Neural cell (in vitro differentiated cells): ENCODE measurements around the gene INPP5E. TPM values are rescaled to one million over a fixed set of nuclear protein-coding genes. Genes with fewer than 3 reads are reported as not detected.

Experiments used
- H2AFZ ChIP-seq: fragments of 200-600, 300-800 bp; sonication (generic), shearing (Covaris generic); 2 replicates; pipeline ENCODE4 v1.6.0; 2014; ENCODE audit warnings: low read depth, mild to moderate bottlenecking, antibody characterized with exemption, low read length, moderate library complexity
- H3F3A ChIP-seq: fragments of 200-600 bp; shearing (Covaris generic); 2 replicates; pipeline ENCODE4 v1.6.1; 2016; ENCODE audit warnings: mild to moderate bottlenecking, moderate library complexity, mixed read lengths, antibody characterized with exemption, low read length; ENCODE audit not compliant: insufficient read depth, poor library complexity, severe bottlenecking
- H3K27ac ChIP-seq: fragments of 200-600, 300-800 bp; sonication (generic), shearing (Covaris generic); 2 replicates; pipeline ENCODE4 v1.5.1; 2014; ENCODE audit warnings: mild to moderate bottlenecking, low read length, moderate library complexity
- H3K27me3 ChIP-seq: fragments of 300-800, 200-600 bp; sonication (generic), shearing (Covaris generic); 2 replicates; pipeline ENCODE4 v1.6.0; 2014; ENCODE audit warnings: mild to moderate bottlenecking, low read depth, low read length, moderate library complexity; ENCODE audit not compliant: insufficient read depth
- H3K36me3 ChIP-seq: fragments of 300-800, 200-600 bp; sonication (generic), shearing (Covaris generic); 2 replicates; pipeline ENCODE4 v1.5.1; 2014; ENCODE audit warnings: mild to moderate bottlenecking, antibody characterized with exemption, low read length, moderate library complexity; ENCODE audit not compliant: insufficient read depth
- H3K4me2 ChIP-seq: fragments of 300-800, 200-600 bp; sonication (generic), shearing (Covaris generic); 2 replicates; pipeline ENCODE4 v1.6.0; 2014; ENCODE audit warnings: mild to moderate bottlenecking, low read length
- H3K4me3 ChIP-seq: fragments of 300-800, 200-600 bp; sonication (generic), shearing (Covaris generic); 2 replicates; pipeline ENCODE4 v1.5.1; 2014; ENCODE audit warnings: mild to moderate bottlenecking, low read length, moderate library complexity
- H3K79me2 ChIP-seq: fragments of 200-600 bp; shearing (Covaris generic); replicated peaks from 2 replicates; pipeline ENCODE4 v1.6.0; 2014; ENCODE audit warnings: mild to moderate bottlenecking, low read length, moderate library complexity; ENCODE audit not compliant: insufficient read depth
- H3K9ac ChIP-seq: fragments of 300-800, 200-600 bp; sonication (generic), shearing (Covaris generic); 2 replicates; pipeline ENCODE4 v1.6.1; 2016; ENCODE audit warnings: mild to moderate bottlenecking, low read length, mixed read lengths
- H3K9me2 ChIP-seq: fragments of 200-600 bp; shearing (Covaris generic); 2 replicates; pipeline ENCODE4 v1.6.1; 2016; ENCODE audit warnings: mild to moderate bottlenecking, low read length, mixed read lengths; ENCODE audit not compliant: insufficient read depth
- H3K9me3 ChIP-seq: fragments of 200-600, 300-800 bp; sonication (generic), shearing (Covaris generic); 2 replicates; pipeline ENCODE4 v1.6.1; 2016; ENCODE audit warnings: mild to moderate bottlenecking, mixed run types, low read length, moderate library complexity, mixed read lengths
- H4K20me1 ChIP-seq: fragments of 200-600 bp; shearing (Covaris generic); 2 replicates; pipeline ENCODE4 v1.6.1; 2016; ENCODE audit warnings: mild to moderate bottlenecking, mixed run types; ENCODE audit not compliant: insufficient read depth
- EP300 ChIP-seq: fragments of 450-650 bp; conservative IDR thresholded peaks from 2 replicates; pipeline ENCODE4 v1.6.1; 2014; ENCODE audit warnings: antibody characterized with exemption, mild to moderate bottlenecking, moderate library complexity; ENCODE audit not compliant: poor library complexity, severe bottlenecking
- EZH2 ChIP-seq: fragments of 200-600, 300-800 bp; shearing (Covaris generic), sonication (generic); IDR thresholded peaks from 2 replicates; pipeline ENCODE4 v1.6.1; 2014; ENCODE audit warnings: antibody characterized with exemption, low read length, borderline replicate concordance, mild to moderate bottlenecking; ENCODE audit not compliant: insufficient read depth, poor library complexity, severe bottlenecking
- MXI1 ChIP-seq: fragments of 450-650 bp; conservative IDR thresholded peaks from 2 replicates; pipeline ENCODE4 v1.6.1; 2014; ENCODE audit warnings: antibody characterized with exemption, mild to moderate bottlenecking; ENCODE audit not compliant: poor library complexity, severe bottlenecking
- POLR2AphosphoS5 ChIP-seq: IDR thresholded peaks from 2 replicates; pipeline ENCODE4 v1.6.1; 2012
- RAD21 ChIP-seq: fragments of 450-650 bp; conservative IDR thresholded peaks from 2 replicates; pipeline ENCODE4 v1.6.1; 2014; ENCODE audit warnings: antibody characterized with exemption, mild to moderate bottlenecking, moderate library complexity
- SMC3 ChIP-seq: fragments of 450-650 bp; conservative IDR thresholded peaks from 2 replicates; pipeline ENCODE4 v1.6.1; 2014; ENCODE audit warnings: antibody characterized with exemption, mild to moderate bottlenecking, moderate library complexity; ENCODE audit not compliant: poor library complexity
- TAF1 ChIP-seq: IDR thresholded peaks from 2 replicates; pipeline ENCODE4 v1.6.1; 2012; ENCODE audit warnings: low read depth
- polyA plus RNA-seq: library from polyadenylated mRNA; depleted of rRNA; stranded (reverse); fragments of >200 nt; gene quantifications from 2 replicates; pipeline ENCODE4 v1.2.3, GENCODE V29; 2014
- TF ChIP-seq, protein P1 (sequence below): IDR thresholded peaks from 2 replicates; pipeline ENCODE4 v1.6.1; 2012; ENCODE audit warnings: borderline replicate concordance
- TF ChIP-seq, protein P2 (sequence below): fragments of 450-650 bp; IDR thresholded peaks from 2 replicates; pipeline ENCODE4 v1.5.1; 2014; ENCODE audit warnings: antibody characterized with exemption, mild to moderate bottlenecking, moderate library complexity; ENCODE audit not compliant: poor library complexity, severe bottlenecking

INPP5E gene
- polyA plus RNA-seq, 1 donor from 2014 or later = 17.9 TPM

DNA sequence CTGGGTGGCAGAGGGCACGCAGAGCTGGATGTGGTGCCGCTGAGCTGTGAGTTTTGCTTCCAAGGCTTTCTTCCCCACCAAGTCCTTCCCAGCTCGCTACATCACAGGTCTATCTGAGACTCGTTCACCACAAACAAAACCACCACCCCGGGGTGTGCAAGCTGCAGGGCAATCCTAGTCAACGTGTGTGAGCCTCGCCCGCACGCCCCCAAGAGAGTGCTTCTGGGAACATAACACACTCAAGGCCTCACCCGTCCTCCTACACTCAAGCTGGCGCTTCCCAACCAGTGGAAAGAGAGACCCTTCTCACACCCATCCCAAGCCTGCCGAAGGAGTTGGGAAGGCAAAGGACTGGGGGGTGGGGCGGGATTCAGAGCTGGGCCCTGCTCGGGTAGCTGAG is 50.2 kb downstream of the INPP5E start:
- Histone ChIP-seq H3K4me3 (no peak overlapping the region), H2AFZ (no peak overlapping the region)
- TF ChIP-seq EZH2 = no peak
- TF ChIP-seq, protein P1, sequence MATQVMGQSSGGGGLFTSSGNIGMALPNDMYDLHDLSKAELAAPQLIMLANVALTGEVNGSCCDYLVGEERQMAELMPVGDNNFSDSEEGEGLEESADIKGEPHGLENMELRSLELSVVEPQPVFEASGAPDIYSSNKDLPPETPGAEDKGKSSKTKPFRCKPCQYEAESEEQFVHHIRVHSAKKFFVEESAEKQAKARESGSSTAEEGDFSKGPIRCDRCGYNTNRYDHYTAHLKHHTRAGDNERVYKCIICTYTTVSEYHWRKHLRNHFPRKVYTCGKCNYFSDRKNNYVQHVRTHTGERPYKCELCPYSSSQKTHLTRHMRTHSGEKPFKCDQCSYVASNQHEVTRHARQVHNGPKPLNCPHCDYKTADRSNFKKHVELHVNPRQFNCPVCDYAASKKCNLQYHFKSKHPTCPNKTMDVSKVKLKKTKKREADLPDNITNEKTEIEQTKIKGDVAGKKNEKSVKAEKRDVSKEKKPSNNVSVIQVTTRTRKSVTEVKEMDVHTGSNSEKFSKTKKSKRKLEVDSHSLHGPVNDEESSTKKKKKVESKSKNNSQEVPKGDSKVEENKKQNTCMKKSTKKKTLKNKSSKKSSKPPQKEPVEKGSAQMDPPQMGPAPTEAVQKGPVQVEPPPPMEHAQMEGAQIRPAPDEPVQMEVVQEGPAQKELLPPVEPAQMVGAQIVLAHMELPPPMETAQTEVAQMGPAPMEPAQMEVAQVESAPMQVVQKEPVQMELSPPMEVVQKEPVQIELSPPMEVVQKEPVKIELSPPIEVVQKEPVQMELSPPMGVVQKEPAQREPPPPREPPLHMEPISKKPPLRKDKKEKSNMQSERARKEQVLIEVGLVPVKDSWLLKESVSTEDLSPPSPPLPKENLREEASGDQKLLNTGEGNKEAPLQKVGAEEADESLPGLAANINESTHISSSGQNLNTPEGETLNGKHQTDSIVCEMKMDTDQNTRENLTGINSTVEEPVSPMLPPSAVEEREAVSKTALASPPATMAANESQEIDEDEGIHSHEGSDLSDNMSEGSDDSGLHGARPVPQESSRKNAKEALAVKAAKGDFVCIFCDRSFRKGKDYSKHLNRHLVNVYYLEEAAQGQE = no peak
- TF ChIP-seq, protein P2, sequence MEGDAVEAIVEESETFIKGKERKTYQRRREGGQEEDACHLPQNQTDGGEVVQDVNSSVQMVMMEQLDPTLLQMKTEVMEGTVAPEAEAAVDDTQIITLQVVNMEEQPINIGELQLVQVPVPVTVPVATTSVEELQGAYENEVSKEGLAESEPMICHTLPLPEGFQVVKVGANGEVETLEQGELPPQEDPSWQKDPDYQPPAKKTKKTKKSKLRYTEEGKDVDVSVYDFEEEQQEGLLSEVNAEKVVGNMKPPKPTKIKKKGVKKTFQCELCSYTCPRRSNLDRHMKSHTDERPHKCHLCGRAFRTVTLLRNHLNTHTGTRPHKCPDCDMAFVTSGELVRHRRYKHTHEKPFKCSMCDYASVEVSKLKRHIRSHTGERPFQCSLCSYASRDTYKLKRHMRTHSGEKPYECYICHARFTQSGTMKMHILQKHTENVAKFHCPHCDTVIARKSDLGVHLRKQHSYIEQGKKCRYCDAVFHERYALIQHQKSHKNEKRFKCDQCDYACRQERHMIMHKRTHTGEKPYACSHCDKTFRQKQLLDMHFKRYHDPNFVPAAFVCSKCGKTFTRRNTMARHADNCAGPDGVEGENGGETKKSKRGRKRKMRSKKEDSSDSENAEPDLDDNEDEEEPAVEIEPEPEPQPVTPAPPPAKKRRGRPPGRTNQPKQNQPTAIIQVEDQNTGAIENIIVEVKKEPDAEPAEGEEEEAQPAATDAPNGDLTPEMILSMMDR = no peak
- TF ChIP-seq MXI1 = no peak
- no peak for TF ChIP-seq RAD21
- TF ChIP-seq SMC3 = no peak
- TF ChIP-seq EP300 = no peak
- no peak for TF ChIP-seq TAF1
- no peak for TF ChIP-seq POLR2AphosphoS5

DNA sequence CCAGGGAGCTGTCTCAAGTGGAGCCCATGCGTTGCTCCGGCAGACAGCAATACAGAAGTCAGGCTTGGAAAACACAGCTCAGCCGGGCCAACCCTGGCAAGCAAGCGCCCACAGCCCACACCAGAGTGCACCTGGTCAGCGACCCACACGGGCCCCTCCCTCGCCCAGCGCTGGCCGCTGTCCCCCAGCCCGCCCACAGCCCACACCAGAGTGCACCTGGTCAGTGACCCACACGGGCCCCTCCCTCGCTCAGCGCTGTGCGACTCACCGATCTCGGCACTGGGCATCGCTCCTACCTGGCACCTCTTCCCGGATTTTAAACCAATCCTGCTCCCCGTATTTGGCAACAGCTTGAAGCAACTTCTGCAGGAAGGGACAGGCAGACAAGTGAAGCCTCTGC is 52.4 kb downstream of the INPP5E start:
- TF ChIP-seq, protein P1 = no peak
- TF ChIP-seq MXI1 (no peak), EP300 (no peak), POLR2AphosphoS5 (no peak), RAD21 (no peak), EZH2 (no peak), SMC3 (no peak), TAF1 (no peak)
- TF ChIP-seq, protein P2 = no peak
- H4K20me1 ChIP-seq = no peaks in the 10 kb centered on the region

More for the DNA sequence above, 50.2 kb downstream of the INPP5E start:
- Histone ChIP-seq H3K4me2 (no peak overlapping the region), H3K79me2 (no peaks in the 10 kb centered on the region), H3K9me2 (no peaks in the 10 kb centered on the region), H3K9me3 (no peaks in the 10 kb centered on the region), H3K9ac (no peak overlapping the region), H4K20me1 (no peaks in the 10 kb centered on the region), H3F3A (no peaks in the 10 kb centered on the region), H3K36me3 (no peaks in the 10 kb centered on the region), H3K27ac (no peak overlapping the region), H3K27me3 (no peaks in the 10 kb centered on the region)

More for the DNA sequence above, 52.4 kb downstream of the INPP5E start:
- Histone ChIP-seq H3K4me3 (no peak overlapping the region), H3K9me2 (no peaks in the 10 kb centered on the region), H3K27ac (no peak overlapping the region), H3K4me2 (no peak overlapping the region), H2AFZ (no peak overlapping the region), H3K79me2 (no peaks in the 10 kb centered on the region), H3K27me3 (no peaks in the 10 kb centered on the region), H3K36me3 (no peaks in the 10 kb centered on the region), H3F3A (no peaks in the 10 kb centered on the region), H3K9me3 (no peaks in the 10 kb centered on the region), H3K9ac (no peak overlapping the region)
